Tibial nerve (tissue), 4 donors: ENCODE measurements around the gene GLRX5.

Source experiments
- EP300 ChIP-seq, 2 donors: sonication (generic); formaldehyde crosslinking; IDR thresholded peaks; one replicate each; pipeline ENCODE4 v1.6.1; 2017; ENCODE audit warnings: antibody characterized with exemption in 2 of 2, mild to moderate bottlenecking in 1 of 2
- POLR2A ChIP-seq, 2 donors: fragments of 450-650 bp; IDR thresholded peaks; one replicate each; pipeline ENCODE4 v1.6.1; 2017; ENCODE audit warnings: antibody characterized with exemption in 2 of 2, mild to moderate bottlenecking in 2 of 2, moderate library complexity in 2 of 2
- TF ChIP-seq, protein P1 (sequence below), 5 experiments: fragments of 200-600 bp in 3 of 5; fragments of 450-650 bp in 2 of 5; sonication (generic) in 3 of 5; IDR thresholded peaks; one replicate each; pipeline ENCODE4 v1.5.1; 2016 to 2019; ENCODE audit warnings: antibody characterized with exemption in 5 of 5, mild to moderate bottlenecking in 3 of 5, moderate library complexity in 2 of 5

DNA sequence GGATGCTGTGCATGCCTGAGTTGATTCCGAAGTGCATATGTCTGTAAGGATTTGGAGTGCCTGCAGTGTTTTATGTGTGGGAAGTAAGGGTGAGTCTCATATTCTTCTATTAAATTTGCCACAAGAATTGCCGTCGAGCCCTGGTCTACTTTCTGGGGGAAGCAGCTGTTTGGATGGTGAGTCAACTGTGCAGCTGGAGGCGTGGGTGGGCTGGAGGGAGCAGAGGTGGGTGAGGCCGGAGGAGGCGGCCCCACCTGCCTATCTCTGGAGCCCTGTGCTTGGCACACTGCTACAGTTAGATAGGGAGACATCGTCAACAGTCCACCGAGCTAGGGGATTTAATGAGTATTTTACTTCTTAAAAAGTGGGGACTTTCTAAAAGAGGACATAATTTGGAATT, 9.7 kb downstream of the GLRX5 start:
- TF ChIP-seq, protein P1, sequence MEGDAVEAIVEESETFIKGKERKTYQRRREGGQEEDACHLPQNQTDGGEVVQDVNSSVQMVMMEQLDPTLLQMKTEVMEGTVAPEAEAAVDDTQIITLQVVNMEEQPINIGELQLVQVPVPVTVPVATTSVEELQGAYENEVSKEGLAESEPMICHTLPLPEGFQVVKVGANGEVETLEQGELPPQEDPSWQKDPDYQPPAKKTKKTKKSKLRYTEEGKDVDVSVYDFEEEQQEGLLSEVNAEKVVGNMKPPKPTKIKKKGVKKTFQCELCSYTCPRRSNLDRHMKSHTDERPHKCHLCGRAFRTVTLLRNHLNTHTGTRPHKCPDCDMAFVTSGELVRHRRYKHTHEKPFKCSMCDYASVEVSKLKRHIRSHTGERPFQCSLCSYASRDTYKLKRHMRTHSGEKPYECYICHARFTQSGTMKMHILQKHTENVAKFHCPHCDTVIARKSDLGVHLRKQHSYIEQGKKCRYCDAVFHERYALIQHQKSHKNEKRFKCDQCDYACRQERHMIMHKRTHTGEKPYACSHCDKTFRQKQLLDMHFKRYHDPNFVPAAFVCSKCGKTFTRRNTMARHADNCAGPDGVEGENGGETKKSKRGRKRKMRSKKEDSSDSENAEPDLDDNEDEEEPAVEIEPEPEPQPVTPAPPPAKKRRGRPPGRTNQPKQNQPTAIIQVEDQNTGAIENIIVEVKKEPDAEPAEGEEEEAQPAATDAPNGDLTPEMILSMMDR (IDR thresholded peaks at IDR 0.05): no peak
- no peak for TF ChIP-seq EP300 (IDR thresholded peaks at IDR 0.05)
- no peak for TF ChIP-seq POLR2A (IDR thresholded peaks at IDR 0.05)
